ENCODE data around the gene COPS9.
A peak's percentile ranks its signal among the peaks of the same experiment; 100 is the strongest.

The COPS9 gene

GRCh38 chr2:240165661-240166060, 29.6 kb upstream of the COPS9 start:
- no peak for DNase-seq

- DNase-seq: no peak
Observed at GRCh38 chr2:240165034-240165433, 28.9 kb upstream of the COPS9 start.

- DNase-seq: no peak
Observed at GRCh38 chr2:240164586-240164985, 28.5 kb upstream of the COPS9 start.

- DNase-seq: no peak
Observed at GRCh38 chr2:240163844-240164574, 27.9 kb upstream of the COPS9 start.

- DNase-seq: no peak
Observed at GRCh38 chr2:240162939-240163714, 27.0 kb upstream of the COPS9 start.

- no peak for DNase-seq
Observed at GRCh38 chr2:240162531-240162930, 26.4 kb upstream of the COPS9 start.

- DNase-seq: no peak
Observed at GRCh38 chr2:240162032-240162431, 25.9 kb upstream of the COPS9 start.

- DNase-seq: no peak
Observed at GRCh38 chr2:240161087-240161750, 25.1 kb upstream of the COPS9 start.

- no peak for DNase-seq
Observed at GRCh38 chr2:240160291-240161086, 24.4 kb upstream of the COPS9 start.

- DNase-seq: no peak
Observed at GRCh38 chr2:240159251-240159839, 23.2 kb upstream of the COPS9 start.

- DNase-seq: no peak
Observed at GRCh38 chr2:240157147-240157470, 21.0 kb upstream of the COPS9 start.

- no peak for DNase-seq
Observed at GRCh38 chr2:240156435-240157146, 20.5 kb upstream of the COPS9 start.

GRCh38 chr2:240155745-240156390, 19.8 kb upstream of the COPS9 start:
- DNase-seq: no peak

- no peak for DNase-seq
Observed at GRCh38 chr2:240155048-240155744, 19.1 kb upstream of the COPS9 start.

- no peak for DNase-seq
Observed at GRCh38 chr2:240154606-240155005, 18.5 kb upstream of the COPS9 start.

GRCh38 chr2:240153418-240153817, 17.3 kb upstream of the COPS9 start:
- no peak for DNase-seq

- DNase-seq: no peak
Observed at GRCh38 chr2:240151477-240152031, 15.4 kb upstream of the COPS9 start.

- peak; percentile 27 to 63 (median 42) for DNase-seq
Observed at GRCh38 chr2:240149943-240150784, 14.1 kb upstream of the COPS9 start.

- no peak for DNase-seq
Observed at GRCh38 chr2:240147911-240148587, 11.9 kb upstream of the COPS9 start.
